GM12865 (cell line): ENCODE results near the gene MOCOS.

ENCODE experiments used
- DNase-seq: peaks from one replicate; pipeline ENCODE4 v3.0.0; 2010; ENCODE audit warnings: low read depth
- H3K4me3 ChIP-seq: 2 replicates; pipeline ENCODE4 v1.5.1; 2011; ENCODE audit warnings: mild to moderate bottlenecking, low read depth, low read length, control low read depth
- TF ChIP-seq, protein P1 (sequence below): IDR thresholded peaks from 2 replicates; pipeline ENCODE4 v1.5.1; 2011; ENCODE audit warnings: low read length, control low read depth, low read depth, inconsistent platforms; ENCODE audit not compliant: insufficient read depth; ENCODE audit errors: missing control alignments

The MOCOS gene

DNA sequence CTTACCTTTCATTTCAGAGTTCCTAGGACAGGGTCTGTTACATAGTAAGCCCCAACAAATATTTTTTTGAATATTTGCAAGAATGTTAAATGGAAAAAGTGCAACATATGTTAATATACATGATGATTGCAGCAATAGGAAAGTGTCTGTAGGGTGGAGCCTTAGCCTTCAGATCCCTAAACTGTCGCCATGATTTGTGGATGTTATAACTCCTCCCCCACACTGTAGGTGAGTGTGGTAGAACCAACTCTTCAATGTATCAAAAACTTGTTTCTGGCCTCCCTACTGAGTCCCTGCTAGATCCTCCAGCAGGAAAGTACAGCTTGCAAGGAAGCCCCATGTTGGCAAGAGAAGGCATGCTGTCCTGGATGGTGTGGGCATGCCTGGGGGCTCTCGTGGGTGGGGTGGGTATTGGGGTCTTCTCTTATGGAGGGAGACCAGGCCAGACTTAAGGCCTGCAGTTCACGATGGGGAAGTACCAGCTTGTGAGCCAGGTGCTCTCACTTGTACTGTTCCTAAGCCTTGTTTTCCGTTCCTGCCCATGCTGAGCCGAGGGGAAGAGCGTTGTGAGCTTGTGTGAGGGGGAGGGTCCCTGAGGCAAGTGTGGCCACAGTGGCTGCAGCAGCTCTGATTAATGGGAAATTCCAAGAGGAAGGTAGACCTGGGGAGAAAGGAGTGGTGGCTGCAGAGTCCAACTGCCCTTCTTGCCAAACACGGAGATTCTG lies 121.6 kb downstream of the MOCOS start:
- TF ChIP-seq, protein P1, sequence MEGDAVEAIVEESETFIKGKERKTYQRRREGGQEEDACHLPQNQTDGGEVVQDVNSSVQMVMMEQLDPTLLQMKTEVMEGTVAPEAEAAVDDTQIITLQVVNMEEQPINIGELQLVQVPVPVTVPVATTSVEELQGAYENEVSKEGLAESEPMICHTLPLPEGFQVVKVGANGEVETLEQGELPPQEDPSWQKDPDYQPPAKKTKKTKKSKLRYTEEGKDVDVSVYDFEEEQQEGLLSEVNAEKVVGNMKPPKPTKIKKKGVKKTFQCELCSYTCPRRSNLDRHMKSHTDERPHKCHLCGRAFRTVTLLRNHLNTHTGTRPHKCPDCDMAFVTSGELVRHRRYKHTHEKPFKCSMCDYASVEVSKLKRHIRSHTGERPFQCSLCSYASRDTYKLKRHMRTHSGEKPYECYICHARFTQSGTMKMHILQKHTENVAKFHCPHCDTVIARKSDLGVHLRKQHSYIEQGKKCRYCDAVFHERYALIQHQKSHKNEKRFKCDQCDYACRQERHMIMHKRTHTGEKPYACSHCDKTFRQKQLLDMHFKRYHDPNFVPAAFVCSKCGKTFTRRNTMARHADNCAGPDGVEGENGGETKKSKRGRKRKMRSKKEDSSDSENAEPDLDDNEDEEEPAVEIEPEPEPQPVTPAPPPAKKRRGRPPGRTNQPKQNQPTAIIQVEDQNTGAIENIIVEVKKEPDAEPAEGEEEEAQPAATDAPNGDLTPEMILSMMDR = no peak
- no peak overlapping the region for H3K4me3 ChIP-seq
- no peak for DNase-seq

GRCh38 chr18:36309436-36310391 lies 122.4 kb downstream of the MOCOS start:
- no peak for DNase-seq
- no peak overlapping the region for H3K4me3 ChIP-seq
- TF ChIP-seq, protein P1 = no peak

DNA sequence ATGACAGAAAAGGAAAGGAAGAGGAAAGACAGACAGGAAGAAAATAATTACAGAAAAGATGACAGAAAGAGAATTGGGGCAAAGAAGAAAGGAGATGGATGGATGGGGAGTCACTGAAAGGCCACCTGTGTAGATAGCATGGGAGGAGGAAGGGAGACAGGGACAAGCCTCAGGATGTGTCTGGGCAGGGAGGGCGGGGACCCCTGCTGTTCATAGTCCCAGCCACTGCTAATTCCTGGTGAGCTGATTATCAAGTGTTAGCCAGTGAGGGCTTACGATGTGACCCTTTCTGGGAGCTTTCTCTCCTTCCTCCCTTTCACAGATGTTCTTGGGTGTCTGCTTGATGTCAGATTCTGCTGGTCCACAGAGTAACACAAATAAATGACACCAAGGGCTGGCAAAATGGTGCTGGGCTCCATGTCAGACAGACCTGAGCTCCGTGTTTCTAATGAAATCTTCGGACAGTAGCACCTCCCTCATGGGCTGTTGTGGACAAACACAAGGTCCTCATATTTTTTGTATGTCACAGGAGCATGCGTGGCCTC lies 123.8 kb downstream of the MOCOS start:
- no peak overlapping the region for H3K4me3 ChIP-seq
- no peak for DNase-seq
- TF ChIP-seq, protein P1 = no peak

DNA sequence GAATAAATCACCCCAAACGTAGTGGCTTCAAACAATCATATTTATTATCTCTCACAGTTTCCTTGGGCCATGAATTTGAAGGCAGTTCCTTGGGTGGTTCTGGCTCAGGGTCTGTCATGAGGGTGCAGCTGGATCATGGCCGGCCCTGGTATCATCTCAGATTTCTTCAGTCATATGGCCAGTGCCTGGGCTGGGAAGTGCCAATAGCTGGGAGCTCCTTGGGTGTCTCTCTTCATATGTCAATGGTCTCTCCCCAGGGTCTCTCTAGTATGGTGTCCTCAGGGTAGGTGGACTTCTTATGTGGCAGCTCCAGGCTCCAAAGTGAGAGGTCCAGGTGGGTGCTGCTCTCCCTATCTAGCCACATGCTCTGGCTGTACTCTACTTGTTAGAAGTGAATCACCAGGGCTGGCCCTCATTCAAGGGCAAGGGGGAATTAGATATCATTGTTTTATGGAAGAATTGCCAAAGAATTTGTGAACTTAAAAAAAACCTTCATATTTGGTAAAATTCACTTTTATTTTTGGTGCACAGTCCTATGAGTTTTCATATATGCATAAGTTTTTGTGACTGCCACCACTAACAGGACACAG lies 125.6 kb downstream of the MOCOS start:
- no peak for DNase-seq
- TF ChIP-seq, protein P1 = no peak

DNA sequence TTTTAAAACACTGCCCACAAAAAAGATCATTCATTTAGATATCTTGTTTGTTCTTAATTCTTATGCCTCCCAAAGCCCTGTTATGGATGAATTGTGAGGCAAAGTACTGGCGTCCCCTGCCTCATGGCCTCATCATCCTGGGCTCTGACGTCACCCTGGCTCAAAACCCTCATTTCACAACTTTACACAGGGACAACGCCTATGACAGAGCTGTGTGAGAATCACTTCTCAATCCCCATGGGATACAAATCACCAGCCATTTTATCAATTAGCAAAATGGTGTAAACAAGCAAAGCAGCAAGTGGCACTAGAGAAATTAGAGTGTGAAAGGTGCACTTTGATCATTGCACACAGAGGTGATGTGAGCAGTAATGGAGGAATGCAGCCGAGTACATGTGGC lies 126.8 kb downstream of the MOCOS start:
- H3K4me3 ChIP-seq = no peak overlapping the region
- DNase-seq = peak; percentile 35
- TF ChIP-seq, protein P1 = no peak

More for the DNA sequence above, 125.6 kb downstream of the MOCOS start:
- H3K4me3 ChIP-seq = no peak overlapping the region

- DNase-seq = no peak
- no peak overlapping the region for H3K4me3 ChIP-seq
- TF ChIP-seq, protein P1 = no peak
Observed at GRCh38 chr18:36314754-36315153, 127.5 kb downstream of the MOCOS start.
